ENCODE measurements around the gene VENTX. TPM values are rescaled to one million over a fixed set of nuclear protein-coding genes. Genes with fewer than 3 reads are reported as not detected.

VENTX gene
- total and polyA plus RNA-seq, 7 donors = 0.36 to 1.4 (median 0.83) TPM; not detected in 2

DNA sequence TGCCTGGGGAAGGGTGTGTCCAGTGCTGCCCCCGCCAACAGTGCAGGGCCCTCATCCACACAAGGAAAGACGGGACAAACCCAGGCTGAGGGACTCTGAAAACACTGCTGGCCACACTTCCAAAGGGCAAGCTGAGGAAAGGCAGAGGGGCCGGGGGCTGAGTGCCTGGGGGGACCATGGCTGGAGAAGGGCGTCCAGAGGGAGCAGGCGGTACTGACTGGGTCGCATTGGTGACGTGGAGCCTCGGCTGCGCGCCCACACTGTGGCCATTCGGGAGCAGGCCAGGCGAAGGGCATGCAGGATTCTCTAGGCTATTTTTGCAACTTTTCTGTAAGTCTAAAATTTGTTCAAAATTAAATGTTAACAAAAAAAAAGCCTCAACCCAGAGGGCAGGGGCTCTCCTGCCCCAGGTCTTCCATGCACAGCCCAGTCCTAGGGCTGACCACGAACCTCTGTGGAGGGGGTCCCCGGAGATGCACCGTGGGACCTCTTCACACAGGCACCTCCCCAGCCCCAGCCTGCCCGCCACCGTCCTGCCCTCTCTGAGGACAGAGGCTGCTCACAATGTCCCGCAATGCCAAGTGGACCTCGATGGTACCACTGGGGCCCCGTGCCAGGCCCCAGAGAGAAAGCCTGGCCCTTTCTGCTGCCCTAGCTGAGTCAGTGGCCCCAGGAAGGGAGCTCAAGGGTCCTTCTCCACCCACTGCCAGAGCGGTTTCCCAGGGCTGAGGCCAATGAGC, 28.6 kb downstream of the VENTX start:
- Histone ChIP-seq H3K4me1 (peaks cover 0 to 11% (median 9%) of the 10 kb centered on the region in 4 donors), H3K36me3 (no peaks in the 10 kb centered on the region), H3K9me3 (no peaks in the 10 kb centered on the region), H3K27me3 (no peaks in the 10 kb centered on the region), H3K4me3 (no peak overlapping the region), H3K27ac (no peak overlapping the region)
- 92 to 94% methylated on average over 21 of the region's 21 CpGs for WGBS, 2 donors
- TF ChIP-seq POLR2AphosphoS5 (IDR thresholded peaks at IDR 0.05) (no peak), EP300 (IDR thresholded peaks at IDR 0.05) (no peak)
- TF ChIP-seq, protein P1, sequence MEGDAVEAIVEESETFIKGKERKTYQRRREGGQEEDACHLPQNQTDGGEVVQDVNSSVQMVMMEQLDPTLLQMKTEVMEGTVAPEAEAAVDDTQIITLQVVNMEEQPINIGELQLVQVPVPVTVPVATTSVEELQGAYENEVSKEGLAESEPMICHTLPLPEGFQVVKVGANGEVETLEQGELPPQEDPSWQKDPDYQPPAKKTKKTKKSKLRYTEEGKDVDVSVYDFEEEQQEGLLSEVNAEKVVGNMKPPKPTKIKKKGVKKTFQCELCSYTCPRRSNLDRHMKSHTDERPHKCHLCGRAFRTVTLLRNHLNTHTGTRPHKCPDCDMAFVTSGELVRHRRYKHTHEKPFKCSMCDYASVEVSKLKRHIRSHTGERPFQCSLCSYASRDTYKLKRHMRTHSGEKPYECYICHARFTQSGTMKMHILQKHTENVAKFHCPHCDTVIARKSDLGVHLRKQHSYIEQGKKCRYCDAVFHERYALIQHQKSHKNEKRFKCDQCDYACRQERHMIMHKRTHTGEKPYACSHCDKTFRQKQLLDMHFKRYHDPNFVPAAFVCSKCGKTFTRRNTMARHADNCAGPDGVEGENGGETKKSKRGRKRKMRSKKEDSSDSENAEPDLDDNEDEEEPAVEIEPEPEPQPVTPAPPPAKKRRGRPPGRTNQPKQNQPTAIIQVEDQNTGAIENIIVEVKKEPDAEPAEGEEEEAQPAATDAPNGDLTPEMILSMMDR (IDR thresholded peaks at IDR 0.05) = no peak
- DNase-seq = no peak
- intact Hi-C loops (cut with DNase I) = no loop called here

DNA sequence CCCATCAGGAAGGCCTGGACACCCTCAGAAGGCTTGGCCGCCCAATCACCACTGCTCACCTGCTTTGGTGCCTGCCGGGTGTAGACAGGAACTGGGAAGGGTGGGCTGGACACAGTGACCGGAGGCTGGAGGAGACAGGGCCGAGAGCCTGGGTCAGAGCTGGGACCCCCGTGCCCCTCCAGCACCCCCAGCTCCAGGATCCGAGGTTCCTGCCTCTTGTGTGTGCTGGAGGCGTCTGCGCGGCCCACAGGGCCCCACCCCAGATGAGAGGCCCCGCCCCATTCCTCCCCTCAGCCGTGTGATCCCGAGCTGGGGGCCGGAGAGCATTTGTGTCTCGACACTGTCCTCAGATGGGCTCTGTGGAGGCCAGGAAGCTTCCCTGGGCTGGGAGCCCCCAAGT, 29.6 kb downstream of the VENTX start:
- Histone ChIP-seq H3K9me3 (no peaks in the 10 kb centered on the region), H3K4me1 (peaks cover 0 to 7% (median 4%) of the 10 kb centered on the region in 4 donors), H3K4me3 (no peak overlapping the region), H3K36me3 (no peaks in the 10 kb centered on the region), H3K27me3 (no peaks in the 10 kb centered on the region), H3K27ac (no peak overlapping the region)
- no peak for DNase-seq
- 74 to 87% methylated on average over 14 of the region's 14 CpGs for WGBS, 2 donors
- TF ChIP-seq POLR2AphosphoS5 (IDR thresholded peaks at IDR 0.05) (no peak), EP300 (IDR thresholded peaks at IDR 0.05) (no peak), POLR2A (IDR thresholded peaks at IDR 0.05) (no peak)
- TF ChIP-seq, protein P1 (IDR thresholded peaks at IDR 0.05) = no peak
- intact Hi-C loops (cut with DNase I) = no loop called here

DNA sequence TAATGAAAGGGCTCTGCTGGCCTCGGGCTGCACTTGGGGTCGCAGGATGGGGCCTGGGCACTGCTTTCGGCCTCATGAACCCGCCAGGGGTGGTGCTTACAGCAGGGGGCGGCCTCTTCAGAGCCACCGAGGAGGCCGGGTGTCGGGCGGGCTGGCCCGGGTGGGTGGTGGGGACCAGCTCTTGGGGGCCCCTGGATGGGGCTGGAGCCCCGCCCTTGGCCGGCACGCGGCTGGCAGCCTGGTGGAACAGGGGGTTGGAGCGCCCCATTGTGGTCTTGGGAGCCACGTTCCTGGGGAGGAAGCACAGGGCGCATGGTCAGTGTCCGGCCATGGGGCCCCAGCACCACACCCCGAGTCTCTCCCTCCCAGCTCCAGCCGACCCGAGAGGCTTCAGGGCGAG, 30.2 kb downstream of the VENTX start:
- H3K9me3 ChIP-seq = no peaks in the 10 kb centered on the region
- no peak for DNase-seq
- TF ChIP-seq, protein P1 (IDR thresholded peaks at IDR 0.05) = no peak
- no peak for TF ChIP-seq POLR2AphosphoS5 (IDR thresholded peaks at IDR 0.05)
- H3K27ac ChIP-seq = no peak overlapping the region
- intact Hi-C loops (cut with DNase I) = no loop called here
- no peaks in the 10 kb centered on the region for H3K36me3 ChIP-seq
- 88 to 91% methylated on average over 22 of the region's 22 CpGs for WGBS, 2 donors
- peaks cover 0 to 1% (median 0%) of the 10 kb centered on the region in 4 donors for H3K4me1 ChIP-seq
- H3K4me3 ChIP-seq = no peak overlapping the region
- no peaks in the 10 kb centered on the region for H3K27me3 ChIP-seq

DNA sequence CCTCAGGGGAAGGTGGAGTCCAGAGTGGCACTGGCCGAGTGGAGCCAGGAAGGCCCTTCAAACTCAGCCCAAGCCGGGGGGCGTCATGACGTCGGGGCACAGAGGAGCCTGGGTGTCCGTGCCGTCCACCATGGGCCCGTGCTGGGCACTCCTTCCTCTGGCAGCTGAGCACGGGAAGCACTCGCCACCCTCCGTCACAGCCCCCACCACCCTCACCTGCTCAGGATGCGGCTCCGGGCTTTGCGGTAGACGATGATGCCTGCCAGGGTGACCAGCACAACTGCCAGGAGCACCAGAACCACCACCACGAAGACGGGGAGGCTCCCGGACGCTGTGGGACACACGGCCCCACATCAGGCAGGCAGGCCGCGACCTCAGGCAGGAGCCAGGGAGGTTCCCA, 30.9 kb downstream of the VENTX start:
- H3K36me3 ChIP-seq = no peaks in the 10 kb centered on the region
- DNase-seq = no peak
- TF ChIP-seq, protein P1 (IDR thresholded peaks at IDR 0.05) = no peak
- TF ChIP-seq EP300 (IDR thresholded peaks at IDR 0.05) (no peak), POLR2A (IDR thresholded peaks at IDR 0.05) (no peak)

DNA sequence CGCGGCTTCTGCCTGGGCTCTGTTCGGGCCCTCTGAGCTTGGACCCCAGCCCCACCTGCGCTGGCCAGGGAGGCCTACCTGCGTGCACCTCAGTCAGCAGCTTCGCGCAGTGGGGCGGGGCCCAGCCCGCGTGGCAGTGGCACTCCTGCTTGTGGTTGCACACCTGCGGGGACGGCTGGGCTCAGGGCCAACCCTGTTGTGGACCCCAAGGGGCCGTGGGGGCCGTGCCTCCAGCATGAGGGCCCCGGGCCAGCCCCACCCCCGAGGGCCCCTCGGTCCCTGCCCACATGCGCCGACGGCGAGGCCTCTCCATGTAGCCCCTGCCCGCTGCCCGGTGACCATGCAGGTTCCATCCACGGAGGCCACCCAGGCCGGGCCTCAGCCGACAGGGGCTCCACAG, 31.7 kb downstream of the VENTX start:
- H3K27ac ChIP-seq = no peak overlapping the region
- H3K4me1 ChIP-seq = no peaks in the 10 kb centered on the region
- 83 to 87% methylated on average over 26 of the region's 26 CpGs for WGBS, 2 donors
- intact Hi-C loops (cut with DNase I) = no loop called here
- TF ChIP-seq POLR2A (IDR thresholded peaks at IDR 0.05) (no peak), POLR2AphosphoS5 (IDR thresholded peaks at IDR 0.05) (no peak), EP300 (IDR thresholded peaks at IDR 0.05) (no peak)
- TF ChIP-seq, protein P1 (IDR thresholded peaks at IDR 0.05) = no peak
- no peak for DNase-seq
- H3K27me3 ChIP-seq = no peaks in the 10 kb centered on the region
- H3K4me3 ChIP-seq = no peak overlapping the region
- no peaks in the 10 kb centered on the region for H3K36me3 ChIP-seq
- no peaks in the 10 kb centered on the region for H3K9me3 ChIP-seq

More for the DNA sequence above, 30.9 kb downstream of the VENTX start:
- Histone ChIP-seq H3K4me3 (no peak overlapping the region), H3K27ac (no peak overlapping the region), H3K4me1 (no peaks in the 10 kb centered on the region), H3K27me3 (no peaks in the 10 kb centered on the region), H3K9me3 (no peaks in the 10 kb centered on the region)
- 95% methylated on average over 22 of the region's 22 CpGs for WGBS, 2 donors
- intact Hi-C loops (cut with DNase I) = no loop called here

Measured in sigmoid colon (tissue), 7 donors.